Neural cell (in vitro differentiated cells): ENCODE data around the gene CRYBA4.

Experiments used
- CTCF ChIP-seq: fragments of 450-650 bp; IDR thresholded peaks from 2 replicates; pipeline ENCODE4 v1.5.1; 2014; ENCODE audit warnings: antibody characterized with exemption, mild to moderate bottlenecking, moderate library complexity; ENCODE audit not compliant: poor library complexity, severe bottlenecking
- EZH2 ChIP-seq: fragments of 200-600, 300-800 bp; shearing (Covaris generic), sonication (generic); IDR thresholded peaks from 2 replicates; pipeline ENCODE4 v1.6.1; 2014; ENCODE audit warnings: antibody characterized with exemption, low read length, borderline replicate concordance, mild to moderate bottlenecking; ENCODE audit not compliant: insufficient read depth, poor library complexity, severe bottlenecking
- RAD21 ChIP-seq: fragments of 450-650 bp; conservative IDR thresholded peaks from 2 replicates; pipeline ENCODE4 v1.6.1; 2014; ENCODE audit warnings: antibody characterized with exemption, mild to moderate bottlenecking, moderate library complexity
- SMC3 ChIP-seq: fragments of 450-650 bp; conservative IDR thresholded peaks from 2 replicates; pipeline ENCODE4 v1.6.1; 2014; ENCODE audit warnings: antibody characterized with exemption, mild to moderate bottlenecking, moderate library complexity; ENCODE audit not compliant: poor library complexity
- TAF1 ChIP-seq: IDR thresholded peaks from 2 replicates; pipeline ENCODE4 v1.6.1; 2012; ENCODE audit warnings: low read depth

- TF ChIP-seq EZH2: no peak
- peak; percentile 33 for TF ChIP-seq RAD21
- TF ChIP-seq CTCF: no peak
- TF ChIP-seq SMC3: peak; percentile 35
- peak; percentile 53 for TF ChIP-seq TAF1
Observed at GRCh38 chr22:26656891-26657851, 35.4 kb downstream of the CRYBA4 start, which contains the start of gene MIAT.
